Coronary artery (tissue), 2 donors: ENCODE measurements around the gene LDLRAD4.

ENCODE experiments used
- DNase-seq: peaks from one replicate; pipeline ENCODE4 v3.0.0-alpha.2; 2017; ENCODE audit warnings: low spot score
- H3K27ac ChIP-seq, 2 donors: fragments of 200-600 bp; sonication (generic); one replicate each; pipeline ENCODE4 v1.5.1; 2016 to 2019
- H3K4me3 ChIP-seq: fragments of 200-600 bp; sonication (generic); 2 replicates; pipeline ENCODE4 v1.5.1; 2016; ENCODE audit warnings: mild to moderate bottlenecking, moderate library complexity
- CTCF ChIP-seq: fragments of 200-600 bp; sonication (generic); IDR thresholded peaks from one replicate; pipeline ENCODE4 v1.5.1; 2019; ENCODE audit warnings: antibody characterized with exemption

LDLRAD4 gene

GRCh38 chr18:13225261-13225660 lies 6.7 kb downstream of the LDLRAD4 start:
- no peak for TF ChIP-seq CTCF
- Histone ChIP-seq H3K27ac (no peak overlapping the region), H3K4me3 (no peak overlapping the region)
- no peak for DNase-seq

GRCh38 chr18:13226533-13227144 lies 8.1 kb downstream of the LDLRAD4 start:
- no peak overlapping the region for H3K4me3 ChIP-seq
- no peak overlapping the region for H3K27ac ChIP-seq
- TF ChIP-seq CTCF: no peak
- DNase-seq: no peak

- no peak overlapping the region for H3K27ac ChIP-seq
- TF ChIP-seq CTCF: no peak
- no peak overlapping the region for H3K4me3 ChIP-seq
- DNase-seq: no peak
Observed at GRCh38 chr18:13227910-13228309, 9.3 kb downstream of the LDLRAD4 start.

GRCh38 chr18:13229001-13229671 lies 10.6 kb downstream of the LDLRAD4 start:
- Histone ChIP-seq H3K27ac (no peak overlapping the region), H3K4me3 (no peak overlapping the region)
- DNase-seq: no peak
- TF ChIP-seq CTCF: no peak

DNA sequence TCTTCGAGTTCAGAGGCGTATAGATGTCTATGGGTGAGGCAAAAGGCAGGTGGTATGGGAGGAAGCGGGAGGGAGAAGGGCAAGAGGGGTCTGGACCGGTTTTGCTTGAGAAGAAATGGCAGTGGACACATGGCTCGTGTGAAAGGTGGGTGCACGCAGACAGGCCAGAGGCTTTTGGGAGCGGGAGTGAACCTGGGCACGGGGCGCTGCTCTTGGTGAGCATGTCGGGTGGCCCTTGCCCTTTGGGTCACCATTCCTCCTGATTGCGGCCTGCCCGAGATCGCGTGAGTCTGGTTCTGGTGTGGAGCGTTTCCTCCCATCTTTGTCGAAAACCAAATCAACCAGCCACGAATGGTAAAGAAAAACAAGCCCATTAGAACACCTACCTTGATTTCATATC lies 12.6 kb downstream of the LDLRAD4 start:
- Histone ChIP-seq H3K4me3 (no peak overlapping the region), H3K27ac (no peak overlapping the region)
- no peak for DNase-seq
- TF ChIP-seq CTCF: no peak

DNA sequence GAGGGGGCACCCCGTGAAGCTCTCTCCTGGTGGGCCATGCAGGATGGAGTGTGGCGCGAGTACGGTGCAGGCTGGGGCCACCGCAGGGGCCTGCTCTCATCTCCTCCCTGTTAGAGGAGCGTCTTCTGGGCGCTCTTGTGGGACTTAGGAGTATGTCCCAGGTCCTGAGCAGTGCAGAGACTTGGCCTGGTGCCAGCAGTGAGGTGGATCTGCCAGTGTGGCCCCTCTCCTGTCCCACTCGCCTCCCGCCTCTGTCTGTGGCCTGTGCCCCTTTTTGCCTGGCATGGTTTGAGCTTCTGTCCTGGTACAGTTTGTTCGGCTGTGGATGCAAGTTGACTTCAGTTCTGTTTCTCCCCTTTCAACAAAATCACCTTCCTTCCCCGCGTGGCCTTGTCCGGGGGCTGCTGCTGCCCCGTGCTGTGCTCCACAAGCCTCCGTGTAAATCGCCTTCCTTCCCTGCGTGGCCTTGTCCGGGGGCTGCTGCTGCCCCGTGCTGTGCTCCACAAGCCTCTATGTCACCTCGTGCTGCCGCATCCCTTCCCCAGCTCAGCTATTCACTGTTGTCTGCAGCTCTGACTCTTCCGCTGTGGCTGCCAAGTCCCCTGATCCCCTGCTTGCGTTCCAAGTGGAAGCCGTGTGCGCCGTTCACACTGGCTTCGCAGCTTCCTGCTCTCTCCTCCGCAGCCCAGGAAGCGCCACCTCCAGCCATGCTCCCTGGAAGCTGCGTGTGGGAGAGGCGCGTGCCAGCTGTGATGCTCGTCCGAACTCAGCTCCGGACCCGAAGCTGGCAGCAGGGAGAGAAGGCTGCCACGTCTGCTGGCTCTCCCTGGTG lies 13.7 kb downstream of the LDLRAD4 start:
- Histone ChIP-seq H3K27ac (no peak overlapping the region), H3K4me3 (no peak overlapping the region)
- TF ChIP-seq CTCF: no peak
- peak; percentile 73 for DNase-seq
